ENCODE measurements around the gene CYP19A1. TPM values are rescaled to one million over a fixed set of nuclear protein-coding genes. Genes with fewer than 3 reads are reported as not detected.

CYP19A1 gene
- total and polyA plus RNA-seq, 4 donors = 0.29 to 1.4 (median 0.84) TPM

DNA sequence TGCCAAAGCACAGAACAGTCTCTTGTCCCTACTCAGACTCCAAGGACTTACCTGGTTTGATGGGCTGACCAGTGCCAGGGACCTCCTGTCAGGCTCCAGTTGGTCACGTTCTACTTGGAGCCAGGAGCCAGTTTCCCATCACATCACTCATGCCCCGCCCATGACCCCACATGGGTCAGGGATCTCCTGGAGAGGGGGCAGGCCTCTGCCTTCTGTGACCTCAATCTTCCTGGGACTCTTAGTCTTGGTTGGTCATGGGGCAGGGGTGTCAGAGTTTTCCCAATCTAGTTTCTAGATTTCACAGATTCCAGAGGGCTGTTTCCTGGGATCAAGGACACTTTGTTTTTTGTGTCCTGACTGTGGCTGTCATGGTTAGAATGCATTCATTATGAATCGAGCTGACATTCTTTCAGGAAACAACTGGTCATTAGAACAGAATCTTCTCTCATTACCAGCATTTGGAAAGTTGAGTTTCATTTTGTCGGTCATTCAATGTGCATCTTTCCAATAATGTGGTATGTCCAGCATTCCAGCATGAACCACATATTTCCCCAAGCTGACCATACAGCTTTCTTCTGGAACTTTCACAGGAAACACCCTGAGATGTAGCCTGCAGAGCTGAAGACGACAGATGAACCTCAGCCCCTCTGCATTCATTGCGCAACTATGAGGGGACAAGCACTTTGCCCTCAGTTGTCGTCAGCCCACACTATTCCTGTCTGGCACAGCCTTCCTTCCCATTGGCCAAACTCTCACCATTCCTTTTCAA, 19.8 kb downstream of the CYP19A1 start:
- Histone ChIP-seq H3K9me3 (ENCODE audit: control insufficient read depth, insufficient read depth, low read length) (no peaks in the 10 kb centered on the region), H3K4me1 (ENCODE audit: control insufficient read depth, insufficient read depth, low read length) (no peaks in the 10 kb centered on the region), H3K4me3 (ENCODE audit: low read depth, low read length) (no peak overlapping the region), H3K27ac (ENCODE audit: low read depth, low read length) (no peak overlapping the region), H3K36me3 (ENCODE audit: control insufficient read depth, insufficient read depth, low read length) (no peaks in the 10 kb centered on the region), H3K27me3 (ENCODE audit: control insufficient read depth, insufficient read depth, low read length) (no peaks in the 10 kb centered on the region)
- DNase-seq (ENCODE audit: low read depth in 4 of 6, low spot score in 6 of 6) = no peak
- 88% methylated on average over 5 of the region's 7 CpGs for WGBS (ENCODE audit: insufficient coverage)

GRCh38 chr15:51316636-51317035, 21.8 kb downstream of the CYP19A1 start:
- no peaks in the 10 kb centered on the region for H3K9me3 ChIP-seq (ENCODE audit: control insufficient read depth, insufficient read depth, low read length)
- no peaks in the 10 kb centered on the region for H3K36me3 ChIP-seq (ENCODE audit: control insufficient read depth, insufficient read depth, low read length)
- no peak for DNase-seq (ENCODE audit: low read depth in 4 of 6, low spot score in 6 of 6)
- H3K27ac ChIP-seq (ENCODE audit: low read depth, low read length) = no peak overlapping the region
- no peaks in the 10 kb centered on the region for H3K4me1 ChIP-seq (ENCODE audit: control insufficient read depth, insufficient read depth, low read length)
- H3K4me3 ChIP-seq (ENCODE audit: low read depth, low read length) = no peak overlapping the region
- WGBS (ENCODE audit: insufficient coverage) = no CpG with 5 or more reads among the region's 1 CpG
- no peaks in the 10 kb centered on the region for H3K27me3 ChIP-seq (ENCODE audit: control insufficient read depth, insufficient read depth, low read length)

GRCh38 chr15:51315726-51316125, 22.7 kb downstream of the CYP19A1 start:
- Histone ChIP-seq H3K4me1 (ENCODE audit: control insufficient read depth, insufficient read depth, low read length) (no peaks in the 10 kb centered on the region), H3K36me3 (ENCODE audit: control insufficient read depth, insufficient read depth, low read length) (no peaks in the 10 kb centered on the region), H3K27me3 (ENCODE audit: control insufficient read depth, insufficient read depth, low read length) (no peaks in the 10 kb centered on the region), H3K27ac (ENCODE audit: low read depth, low read length) (no peak overlapping the region), H3K4me3 (ENCODE audit: low read depth, low read length) (no peak overlapping the region), H3K9me3 (ENCODE audit: control insufficient read depth, insufficient read depth, low read length) (no peaks in the 10 kb centered on the region)
- no peak for DNase-seq (ENCODE audit: low read depth in 4 of 6, low spot score in 6 of 6)
- 90% methylated on average over 6 of the region's 7 CpGs for WGBS (ENCODE audit: insufficient coverage)

DNA sequence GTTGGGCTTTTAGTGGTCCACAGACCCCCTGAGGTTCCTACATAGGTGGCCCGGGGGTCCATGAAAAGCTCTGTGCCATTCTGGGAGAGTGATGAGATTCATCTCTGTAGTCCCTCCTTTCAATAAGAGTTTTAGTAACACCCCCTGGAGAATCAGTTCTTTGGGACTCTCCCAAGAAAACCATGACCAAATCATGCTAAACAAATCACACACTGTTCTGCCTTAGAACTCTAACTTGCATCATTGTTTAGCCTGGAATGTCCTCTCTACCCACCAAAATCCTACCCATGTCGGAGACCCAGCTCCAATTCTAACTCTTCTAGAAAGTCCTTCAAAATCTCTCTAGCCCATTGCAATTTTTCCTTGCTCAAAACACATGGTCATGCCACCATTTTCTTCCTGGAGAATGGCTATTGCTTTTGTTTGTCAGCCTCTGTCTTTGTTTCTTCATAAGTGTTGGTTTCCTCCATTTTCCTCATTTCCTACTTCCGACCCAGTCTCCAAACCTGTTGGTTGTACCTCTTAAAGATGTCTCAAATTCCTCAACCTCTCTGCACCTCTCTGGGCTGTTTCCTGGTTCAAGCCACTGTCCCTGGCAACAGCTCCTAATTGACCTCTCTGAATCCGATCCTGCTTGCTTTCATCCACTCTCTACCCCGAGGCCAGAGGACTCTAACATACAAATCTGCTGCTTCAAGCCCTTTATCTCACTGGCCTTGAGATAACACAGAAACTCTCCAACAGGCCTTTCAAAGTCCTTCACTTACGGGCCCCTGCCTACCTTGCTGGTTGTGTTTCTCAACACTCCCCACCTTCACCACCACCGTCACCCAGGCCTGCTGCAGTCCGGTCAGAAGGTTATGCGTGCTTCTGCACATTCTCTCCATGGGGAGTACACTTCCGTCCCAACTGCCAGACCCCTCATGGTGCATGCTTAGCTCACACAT, 23.7 kb downstream of the CYP19A1 start:
- H3K9me3 ChIP-seq (ENCODE audit: control insufficient read depth, insufficient read depth, low read length) = no peaks in the 10 kb centered on the region
- no peaks in the 10 kb centered on the region for H3K36me3 ChIP-seq (ENCODE audit: control insufficient read depth, insufficient read depth, low read length)
- H3K4me3 ChIP-seq (ENCODE audit: low read depth, low read length) = no peak overlapping the region
- 83% methylated on average over 9 of the region's 10 CpGs for WGBS (ENCODE audit: insufficient coverage)
- no peak overlapping the region for H3K27ac ChIP-seq (ENCODE audit: low read depth, low read length)
- no peak for DNase-seq (ENCODE audit: low read depth in 4 of 6, low spot score in 6 of 6)
- no peaks in the 10 kb centered on the region for H3K4me1 ChIP-seq (ENCODE audit: control insufficient read depth, insufficient read depth, low read length)
- no peaks in the 10 kb centered on the region for H3K27me3 ChIP-seq (ENCODE audit: control insufficient read depth, insufficient read depth, low read length)

GRCh38 chr15:51313644-51314280, 24.6 kb downstream of the CYP19A1 start:
- WGBS (ENCODE audit: insufficient coverage) = 97% methylated on average over 5 of the region's 10 CpGs

GRCh38 chr15:51313074-51313393, 25.4 kb downstream of the CYP19A1 start:
- Histone ChIP-seq H3K4me1 (ENCODE audit: control insufficient read depth, insufficient read depth, low read length) (no peaks in the 10 kb centered on the region), H3K27me3 (ENCODE audit: control insufficient read depth, insufficient read depth, low read length) (peaks cover 3% of the 10 kb centered on the region), H3K27ac (ENCODE audit: low read depth, low read length) (no peak overlapping the region), H3K4me3 (ENCODE audit: low read depth, low read length) (no peak overlapping the region), H3K36me3 (ENCODE audit: control insufficient read depth, insufficient read depth, low read length) (no peaks in the 10 kb centered on the region), H3K9me3 (ENCODE audit: control insufficient read depth, insufficient read depth, low read length) (no peaks in the 10 kb centered on the region)
- no peak for DNase-seq (ENCODE audit: low read depth in 4 of 6, low spot score in 6 of 6)

More at GRCh38 chr15:51313644-51314280, 24.6 kb downstream of the CYP19A1 start:
- Histone ChIP-seq H3K27me3 (ENCODE audit: control insufficient read depth, insufficient read depth, low read length) (no peaks in the 10 kb centered on the region), H3K36me3 (ENCODE audit: control insufficient read depth, insufficient read depth, low read length) (no peaks in the 10 kb centered on the region), H3K4me3 (ENCODE audit: low read depth, low read length) (no peak overlapping the region), H3K9me3 (ENCODE audit: control insufficient read depth, insufficient read depth, low read length) (no peaks in the 10 kb centered on the region), H3K4me1 (ENCODE audit: control insufficient read depth, insufficient read depth, low read length) (no peaks in the 10 kb centered on the region), H3K27ac (ENCODE audit: low read depth, low read length) (no peak overlapping the region)
- DNase-seq (ENCODE audit: low read depth in 4 of 6, low spot score in 6 of 6) = no peak

GRCh38 chr15:51312166-51313073, 26.0 kb downstream of the CYP19A1 start:
- 76% methylated on average over 6 of the region's 8 CpGs for WGBS (ENCODE audit: insufficient coverage)
- no peak overlapping the region for H3K4me3 ChIP-seq (ENCODE audit: low read depth, low read length)
- H3K27me3 ChIP-seq (ENCODE audit: control insufficient read depth, insufficient read depth, low read length) = peaks cover 3% of the 10 kb centered on the region
- DNase-seq (ENCODE audit: low read depth in 4 of 6, low spot score in 6 of 6) = peak in 1 of 6 donors; percentile 62
- H3K27ac ChIP-seq (ENCODE audit: low read depth, low read length) = no peak overlapping the region
- no peaks in the 10 kb centered on the region for H3K36me3 ChIP-seq (ENCODE audit: control insufficient read depth, insufficient read depth, low read length)
- no peaks in the 10 kb centered on the region for H3K4me1 ChIP-seq (ENCODE audit: control insufficient read depth, insufficient read depth, low read length)
- H3K9me3 ChIP-seq (ENCODE audit: control insufficient read depth, insufficient read depth, low read length) = no peaks in the 10 kb centered on the region

DNA sequence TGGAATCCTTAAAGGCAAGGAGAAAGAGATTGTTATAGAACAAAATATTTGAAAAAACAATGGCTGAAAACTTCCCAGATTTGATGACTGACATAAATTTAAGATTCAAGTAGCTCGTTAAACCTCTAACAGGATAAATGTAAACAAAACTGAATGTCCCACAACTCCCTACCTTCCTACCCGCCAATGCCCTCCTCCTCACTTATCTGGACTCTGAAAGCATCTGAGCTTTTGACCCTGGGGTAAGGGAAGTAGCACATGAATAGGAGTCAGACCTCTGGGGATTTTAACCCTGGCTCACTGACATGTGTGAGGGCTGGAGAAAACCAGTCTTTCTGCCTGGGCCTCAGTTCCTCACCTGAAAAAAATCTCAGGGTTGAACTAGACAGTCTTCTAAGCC, 26.9 kb downstream of the CYP19A1 start:
- H3K36me3 ChIP-seq (ENCODE audit: control insufficient read depth, insufficient read depth, low read length) = no peaks in the 10 kb centered on the region
- no peaks in the 10 kb centered on the region for H3K9me3 ChIP-seq (ENCODE audit: control insufficient read depth, insufficient read depth, low read length)
- no CpG with 5 or more reads among the region's 2 CpGs for WGBS (ENCODE audit: insufficient coverage)
- H3K27me3 ChIP-seq (ENCODE audit: control insufficient read depth, insufficient read depth, low read length) = peaks cover 3% of the 10 kb centered on the region
- DNase-seq (ENCODE audit: low read depth in 4 of 6, low spot score in 6 of 6) = no peak
- H3K27ac ChIP-seq (ENCODE audit: low read depth, low read length) = no peak overlapping the region
- H3K4me1 ChIP-seq (ENCODE audit: control insufficient read depth, insufficient read depth, low read length) = no peaks in the 10 kb centered on the region
- no peak overlapping the region for H3K4me3 ChIP-seq (ENCODE audit: low read depth, low read length)

GRCh38 chr15:51310064-51310463, 28.3 kb downstream of the CYP19A1 start:
- Histone ChIP-seq H3K9me3 (ENCODE audit: control insufficient read depth, insufficient read depth, low read length) (no peaks in the 10 kb centered on the region), H3K27ac (ENCODE audit: low read depth, low read length) (no peak overlapping the region), H3K27me3 (ENCODE audit: control insufficient read depth, insufficient read depth, low read length) (peaks cover 3% of the 10 kb centered on the region), H3K36me3 (ENCODE audit: control insufficient read depth, insufficient read depth, low read length) (no peaks in the 10 kb centered on the region), H3K4me1 (ENCODE audit: control insufficient read depth, insufficient read depth, low read length) (no peaks in the 10 kb centered on the region), H3K4me3 (ENCODE audit: low read depth, low read length) (no peak overlapping the region)
- 73% methylated on average over 1 of the region's 2 CpGs for WGBS (ENCODE audit: insufficient coverage)
- DNase-seq (ENCODE audit: low read depth in 4 of 6, low spot score in 6 of 6) = no peak

Data from spinal cord (tissue), 10 donors.